OCI-LY7 (cell line): ENCODE measurements around the gene UHRF1.

ENCODE experiments used
- CTCF ChIP-seq: fragments of 200-600 bp; sonication (generic); conservative IDR thresholded peaks from 2 replicates; pipeline ENCODE4 v1.5.1; 2014; ENCODE audit warnings: mild to moderate bottlenecking, antibody characterized with exemption, low read length, moderate library complexity, mixed read lengths
- EZH2phosphoT487 ChIP-seq: fragments of 200-600 bp; sonication (generic); IDR thresholded peaks from 2 replicates; pipeline ENCODE4 v1.6.1; 2018; ENCODE audit warnings: low read depth, borderline replicate concordance, mild to moderate bottlenecking, mixed run types, antibody characterized with exemption, low read length, moderate library complexity, mixed read lengths

GRCh38 chr19:4923276-4923747 lies 14.0 kb downstream of the UHRF1 start:
- TF ChIP-seq CTCF (no peak), EZH2phosphoT487 (no peak)
